HepG2 (cell line): ENCODE data around the gene RBCK1. TPM values are rescaled to one million over a fixed set of nuclear protein-coding genes. Genes with fewer than 3 reads are reported as not detected.
A peak's percentile ranks its signal among the peaks of the same experiment; 100 is the strongest.

Experiments used
- E2F5 ChIP-seq: sonication (generic); formaldehyde crosslinking; conservative IDR thresholded peaks from 2 replicates; pipeline ENCODE4 v1.4.0; 2020; ENCODE audit warnings: missing genetic modification reagents
- GTF3A ChIP-seq: sonication (generic); formaldehyde crosslinking; conservative IDR thresholded peaks from 2 replicates; pipeline ENCODE4 v1.4.0; 2020; ENCODE audit warnings: mild to moderate bottlenecking, missing genetic modification reagents
- MEF2D ChIP-seq: sonication (generic); formaldehyde crosslinking; IDR thresholded peaks from 2 replicates; pipeline ENCODE4 v1.5.1; 2020; ENCODE audit warnings: mild to moderate bottlenecking, missing genetic modification reagents
- MYC ChIP-seq: sonication (generic); formaldehyde crosslinking; IDR thresholded peaks from 2 replicates; pipeline ENCODE4 v1.9.0; 2021; ENCODE audit warnings: missing genetic modification reagents, borderline replicate concordance
- NFE2L1 ChIP-seq: sonication (generic); formaldehyde crosslinking; IDR thresholded peaks from 2 replicates; pipeline ENCODE4 v1.4.0; 2020; ENCODE audit warnings: missing genetic modification reagents, mild to moderate bottlenecking, borderline replicate concordance
- SIX4 ChIP-seq: sonication (generic); formaldehyde crosslinking; IDR thresholded peaks from 2 replicates; pipeline ENCODE4 v1.4.0; 2020; ENCODE audit warnings: missing genetic modification reagents
- SRSF4 ChIP-seq: fragments of 200-400 bp; formaldehyde crosslinking; IDR thresholded peaks from one replicate; pipeline ENCODE4 v1.6.1; 2018; ENCODE audit warnings: mild to moderate bottlenecking, low read depth, low read length, moderate library complexity; ENCODE audit not compliant: poor library complexity, severe bottlenecking
- ZBTB20 ChIP-seq: sonication (generic); formaldehyde crosslinking; IDR thresholded peaks from 2 replicates; pipeline ENCODE4 v1.8.1; 2023; ENCODE audit warnings: missing genetic modification reagents, low read depth, mild to moderate bottlenecking, borderline replicate concordance
- ZBTB25 ChIP-seq: IDR thresholded peaks from 2 replicates; pipeline ENCODE4 v1.6.1; 2018; ENCODE audit warnings: missing genetic modification reagents
- ZBTB3 ChIP-seq: sonication (generic); formaldehyde crosslinking; IDR thresholded peaks from 2 replicates; pipeline ENCODE4 v1.4.0; 2020; ENCODE audit warnings: low read depth, mild to moderate bottlenecking, moderate library complexity, missing genetic modification reagents, borderline replicate concordance
- ZFP90 ChIP-seq: sonication (generic); formaldehyde crosslinking; IDR thresholded peaks from 2 replicates; pipeline ENCODE4 v1.8.0; 2022; ENCODE audit warnings: missing genetic modification reagents, mild to moderate bottlenecking, inconsistent platforms, borderline replicate concordance
- ZNF17 ChIP-seq: sonication (generic); formaldehyde crosslinking; IDR thresholded peaks from 2 replicates; pipeline ENCODE4 v1.5.0; 2020; ENCODE audit warnings: mild to moderate bottlenecking, missing genetic modification reagents
- ZNF580 ChIP-seq: IDR thresholded peaks from 2 replicates; pipeline ENCODE4 v1.6.1; 2016; ENCODE audit warnings: low read depth, borderline replicate concordance
- ZNF597 ChIP-seq: sonication (generic); formaldehyde crosslinking; IDR thresholded peaks from 2 replicates; pipeline ENCODE4 v1.5.0; 2020; ENCODE audit warnings: missing genetic modification reagents
- ZNF615 ChIP-seq: sonication (generic); formaldehyde crosslinking; IDR thresholded peaks from 2 replicates; pipeline ENCODE4 v1.5.0; 2020; ENCODE audit warnings: mild to moderate bottlenecking, missing genetic modification reagents, borderline replicate concordance
- ZNF724P ChIP-seq: sonication (generic); formaldehyde crosslinking; IDR thresholded peaks from 2 replicates; pipeline ENCODE4 v1.8.0; 2022; ENCODE audit warnings: missing genetic modification reagents, borderline replicate concordance
- ZNF768 ChIP-seq: sonication (generic); formaldehyde crosslinking; IDR thresholded peaks from 2 replicates; pipeline ENCODE4 v1.4.0; 2020; ENCODE audit warnings: missing genetic modification reagents
- polyA plus RNA-seq, 8 experiments: library from polyadenylated mRNA; depleted of rRNA in 3 of 8; stranded (reverse) in 7 of 8; unstranded in 1 of 8; fragments of >200 nt; fragmentation: Illumina TruSeq in 4 of 8; extraction: Trizol in 4 of 8; gene quantifications; 2 replicates each; pipeline versions ENCODE4 v1.2.1 to v1.2.3, GENCODE V29; 2011 to 2016; ENCODE audit warnings: low read depth in 4 of 8, missing spikeins in 1 of 8, mixed read lengths in 1 of 8; ENCODE audit not compliant: insufficient read depth in 1 of 8
- total RNA-seq, 5 experiments: library from RNA; depleted of rRNA; stranded (reverse); fragments of >200 nt; fragmentation: Illumina TruSeq; extraction: Trizol; gene quantifications; 2 replicates each; pipeline ENCODE4 v1.2.3, GENCODE V29; 2016; ENCODE audit warnings: low read depth in 1 of 5
- TF ChIP-seq, protein P1 (sequence below): fragments of 450-650 bp; IDR thresholded peaks from 2 replicates; pipeline ENCODE4 v1.6.1; 2016
- TF ChIP-seq, protein P2 (sequence below): sonication (generic); formaldehyde crosslinking; IDR thresholded peaks from 2 replicates; pipeline ENCODE4 v1.4.0; 2020; ENCODE audit warnings: missing genetic modification reagents
- TF ChIP-seq, protein P3 (sequence below): sonication (generic); formaldehyde crosslinking; IDR thresholded peaks from 2 replicates; pipeline ENCODE4 v1.4.0; 2020; ENCODE audit warnings: missing genetic modification reagents

The RBCK1 gene
- total and polyA plus RNA-seq, 2 of the 13 experiments (the other 11 are each of a cell fraction or from before 2014, with no cell fraction given), result 149 to 215 TPM

DNA sequence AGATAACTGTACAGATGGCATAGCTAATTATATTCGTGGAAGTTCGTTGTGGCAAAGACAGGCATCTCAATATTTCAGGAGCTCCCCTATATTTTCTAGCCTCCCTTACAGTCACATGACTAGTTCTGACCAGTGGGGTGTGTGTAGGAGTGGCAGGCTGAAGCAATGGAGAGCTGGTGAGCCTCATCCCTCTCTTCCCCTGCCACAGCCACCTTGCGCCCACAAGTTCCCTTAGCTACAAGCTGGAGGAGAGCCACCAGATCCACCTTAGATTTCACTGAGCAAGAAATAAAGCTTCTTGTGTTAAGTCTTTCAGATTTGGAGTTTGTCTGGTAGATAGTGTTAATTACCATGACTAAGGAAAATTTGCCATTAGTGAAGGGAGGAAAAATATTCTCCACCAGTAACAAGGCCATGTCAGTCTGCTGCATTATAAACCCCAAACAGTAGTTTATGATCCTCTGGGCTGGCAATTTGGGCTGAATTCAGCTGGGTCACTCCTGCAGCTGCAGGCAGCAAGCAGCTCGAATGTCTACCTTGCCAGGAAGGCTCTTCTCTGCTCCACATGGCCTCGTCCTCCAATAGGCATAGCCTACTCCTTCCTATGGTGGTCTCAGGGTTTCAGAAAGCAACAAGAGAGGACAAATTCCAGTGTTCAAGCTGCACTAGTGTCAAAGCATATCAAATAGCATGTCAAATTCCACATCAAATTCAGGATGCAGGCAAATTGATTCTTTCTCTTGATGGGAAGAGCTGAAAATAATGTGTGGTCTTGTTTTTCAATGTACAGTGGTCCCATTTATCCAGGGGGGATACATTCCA, 7.4 kb upstream of the RBCK1 start (continued):
- TF ChIP-seq, protein P1, sequence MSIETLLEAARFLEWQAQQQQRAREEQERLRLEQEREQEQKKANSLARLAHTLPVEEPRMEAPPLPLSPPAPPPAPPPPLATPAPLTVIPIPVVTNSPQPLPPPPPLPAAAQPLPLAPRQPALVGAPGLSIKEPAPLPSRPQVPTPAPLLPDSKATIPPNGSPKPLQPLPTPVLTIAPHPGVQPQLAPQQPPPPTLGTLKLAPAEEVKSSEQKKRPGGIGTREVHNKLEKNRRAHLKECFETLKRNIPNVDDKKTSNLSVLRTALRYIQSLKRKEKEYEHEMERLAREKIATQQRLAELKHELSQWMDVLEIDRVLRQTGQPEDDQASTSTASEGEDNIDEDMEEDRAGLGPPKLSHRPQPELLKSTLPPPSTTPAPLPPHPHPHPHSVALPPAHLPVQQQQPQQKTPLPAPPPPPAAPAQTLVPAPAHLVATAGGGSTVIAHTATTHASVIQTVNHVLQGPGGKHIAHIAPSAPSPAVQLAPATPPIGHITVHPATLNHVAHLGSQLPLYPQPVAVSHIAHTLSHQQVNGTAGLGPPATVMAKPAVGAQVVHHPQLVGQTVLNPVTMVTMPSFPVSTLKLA, result no peak
- TF ChIP-seq ZBTB3 (CRISPR knock-in tag) (peak; percentile 15; the same call in 1 of the 2 replicates), ZBTB25 (0 out of 2 replicates have a peak, but pooled peaks have one; percentile 43), SIX4 (CRISPR knock-in tag) (peak; percentile 39), ZBTB20 (CRISPR knock-in tag) (0 out of 2 replicates have a peak, but pooled peaks have one; percentile 1), ZNF580 (CRISPR knock-in tag) (peak; percentile 15; the same call in 1 of the 2 replicates), SRSF4 (no peak), MYC (CRISPR knock-in tag) (peak; percentile 61; the same call in 1 of the 2 replicates), E2F5 (CRISPR knock-in tag) (no peak), ZFP90 (CRISPR knock-in tag) (0 out of 2 replicates have a peak, but pooled peaks have one; percentile 9), MEF2D (CRISPR knock-in tag) (0 out of 2 replicates have a peak, but pooled peaks have one; percentile 32), ZNF615 (peak; percentile 38; the same call in 1 of the 2 replicates), ZNF724P (CRISPR knock-in tag) (peak; percentile 67; the same call in 1 of the 2 replicates), GTF3A (CRISPR knock-in tag) (no peak), ZNF17 (CRISPR knock-in tag) (no peak), NFE2L1 (peak; percentile 59; the same call in 1 of the 2 replicates), ZNF768 (CRISPR knock-in tag) (no peak), ZNF597 (CRISPR knock-in tag) (no peak)
- TF ChIP-seq, protein P2, sequence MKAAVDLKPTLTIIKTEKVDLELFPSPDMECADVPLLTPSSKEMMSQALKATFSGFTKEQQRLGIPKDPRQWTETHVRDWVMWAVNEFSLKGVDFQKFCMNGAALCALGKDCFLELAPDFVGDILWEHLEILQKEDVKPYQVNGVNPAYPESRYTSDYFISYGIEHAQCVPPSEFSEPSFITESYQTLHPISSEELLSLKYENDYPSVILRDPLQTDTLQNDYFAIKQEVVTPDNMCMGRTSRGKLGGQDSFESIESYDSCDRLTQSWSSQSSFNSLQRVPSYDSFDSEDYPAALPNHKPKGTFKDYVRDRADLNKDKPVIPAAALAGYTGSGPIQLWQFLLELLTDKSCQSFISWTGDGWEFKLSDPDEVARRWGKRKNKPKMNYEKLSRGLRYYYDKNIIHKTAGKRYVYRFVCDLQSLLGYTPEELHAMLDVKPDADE, result no peak
- TF ChIP-seq, protein P3, sequence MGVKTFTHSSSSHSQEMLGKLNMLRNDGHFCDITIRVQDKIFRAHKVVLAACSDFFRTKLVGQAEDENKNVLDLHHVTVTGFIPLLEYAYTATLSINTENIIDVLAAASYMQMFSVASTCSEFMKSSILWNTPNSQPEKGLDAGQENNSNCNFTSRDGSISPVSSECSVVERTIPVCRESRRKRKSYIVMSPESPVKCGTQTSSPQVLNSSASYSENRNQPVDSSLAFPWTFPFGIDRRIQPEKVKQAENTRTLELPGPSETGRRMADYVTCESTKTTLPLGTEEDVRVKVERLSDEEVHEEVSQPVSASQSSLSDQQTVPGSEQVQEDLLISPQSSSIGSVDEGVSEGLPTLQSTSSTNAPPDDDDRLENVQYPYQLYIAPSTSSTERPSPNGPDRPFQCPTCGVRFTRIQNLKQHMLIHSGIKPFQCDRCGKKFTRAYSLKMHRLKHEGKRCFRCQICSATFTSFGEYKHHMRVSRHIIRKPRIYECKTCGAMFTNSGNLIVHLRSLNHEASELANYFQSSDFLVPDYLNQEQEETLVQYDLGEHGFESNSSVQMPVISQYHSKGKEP, result no peak
